T47D (cell line): ENCODE results near the gene RALGAPA2.
A peak's percentile ranks its signal among the peaks of the same experiment; 100 is the strongest.

ENCODE experiments used
- DNase-seq, 2 experiments: peaks; one replicate each; pipeline versions ENCODE4 v3.0.0 to v3.0.0-alpha.2; 2011 to 2012; ENCODE audit warnings: low read depth in 1 of 2, low spot score in 1 of 2
- JUND ChIP-seq: IDR thresholded peaks from 2 replicates; pipeline ENCODE4 v1.6.1; 2012; ENCODE audit warnings: low read depth
- in situ Hi-C: cut with HindIII; loops from 2 replicates; pipeline ENCODE4 v1.10.0; 2016; ENCODE audit warnings: low sequenced_read_pairs, low pct_unique_long_range_greater_than_20kb

The RALGAPA2 gene

DNA sequence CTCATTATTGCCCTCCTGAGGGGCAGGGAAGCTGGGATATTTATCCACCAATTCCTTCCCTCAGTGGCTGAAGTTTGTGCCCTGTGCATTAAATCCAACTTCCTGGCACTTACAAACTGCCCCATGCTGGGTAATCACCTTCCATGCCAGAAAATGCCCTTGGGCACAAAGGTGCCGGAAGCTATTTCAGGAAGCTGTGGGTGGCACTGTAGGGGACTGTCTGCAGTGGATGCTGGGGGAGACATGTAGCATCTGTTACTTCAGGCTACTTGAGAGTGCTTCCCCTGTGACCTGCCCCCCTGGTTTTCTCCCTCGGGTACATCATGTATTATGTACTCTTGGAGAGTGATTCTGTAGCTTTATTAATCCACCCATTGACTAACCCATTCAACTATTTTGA is 24.7 kb upstream of the RALGAPA2 start:
- DNase-seq: no peak
- no peak for TF ChIP-seq JUND
- in situ Hi-C loops: no loop called here

DNA sequence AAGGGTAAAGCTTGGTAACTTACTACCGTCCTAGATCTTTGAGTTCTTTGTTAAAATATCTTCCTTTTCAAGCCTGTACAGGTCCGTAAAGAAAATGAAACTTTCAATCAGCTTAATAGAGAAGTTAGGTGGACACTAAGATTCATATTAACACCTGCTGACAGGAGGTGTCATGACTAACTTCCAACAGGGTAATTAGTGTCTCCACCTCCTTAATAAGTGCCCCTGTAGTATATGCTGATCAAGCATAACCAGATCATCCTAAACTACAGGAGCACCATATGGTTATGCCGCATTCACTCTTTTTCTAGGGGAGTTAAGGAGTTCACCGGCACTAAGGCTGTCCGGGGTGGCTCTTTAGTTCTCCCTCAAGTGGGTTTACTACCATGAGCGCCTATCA is 23.9 kb upstream of the RALGAPA2 start:
- no peak for DNase-seq
- in situ Hi-C loops: no loop called here
- no peak for TF ChIP-seq JUND

DNA sequence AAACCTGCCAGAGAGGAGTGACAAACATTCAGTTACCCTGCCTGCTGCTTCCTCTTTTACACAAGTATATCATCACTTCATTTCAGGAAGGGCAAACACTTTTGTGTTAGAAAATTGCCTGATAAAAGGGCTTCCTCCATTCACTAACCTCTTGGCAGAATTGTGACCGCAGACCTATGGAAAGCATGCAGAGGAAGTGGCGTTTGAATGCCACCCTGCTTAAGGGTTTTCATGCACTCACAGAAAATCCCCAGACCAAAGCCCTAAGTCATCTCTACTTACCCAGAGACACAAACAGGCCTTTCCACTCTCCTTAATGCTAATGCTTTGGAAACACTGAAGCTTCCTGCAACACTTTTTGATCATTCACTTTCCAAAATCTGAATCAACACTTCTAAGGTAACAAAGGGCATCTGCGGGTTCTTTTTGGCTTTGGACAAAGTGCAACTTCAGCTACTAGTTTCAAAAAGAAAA is 22.1 kb upstream of the RALGAPA2 start:
- in situ Hi-C loops: no loop called here
- DNase-seq: no peak

DNA sequence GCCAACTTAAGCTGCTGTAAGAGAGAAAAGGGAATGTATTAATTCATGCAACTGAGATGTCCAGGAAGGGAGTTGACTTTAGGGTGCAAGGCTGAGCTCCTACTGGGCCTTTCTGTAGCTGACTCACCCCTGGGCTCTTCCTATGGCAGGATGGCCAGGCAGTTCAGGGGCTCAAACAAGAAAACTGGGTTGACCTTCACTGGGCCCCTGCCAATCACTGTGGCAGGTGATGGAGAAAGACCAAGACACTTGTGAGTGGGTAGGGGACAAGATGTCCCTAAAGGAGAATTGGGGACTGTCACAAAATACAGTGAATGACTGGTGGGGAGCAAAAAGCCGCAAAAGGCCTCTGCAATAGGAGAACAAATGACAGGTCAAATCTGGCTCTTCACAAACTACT is 21.5 kb upstream of the RALGAPA2 start:
- no peak for TF ChIP-seq JUND
- in situ Hi-C loops: no loop called here
- no peak for DNase-seq

More for the DNA sequence above, 22.1 kb upstream of the RALGAPA2 start:
- TF ChIP-seq JUND: no peak

DNA sequence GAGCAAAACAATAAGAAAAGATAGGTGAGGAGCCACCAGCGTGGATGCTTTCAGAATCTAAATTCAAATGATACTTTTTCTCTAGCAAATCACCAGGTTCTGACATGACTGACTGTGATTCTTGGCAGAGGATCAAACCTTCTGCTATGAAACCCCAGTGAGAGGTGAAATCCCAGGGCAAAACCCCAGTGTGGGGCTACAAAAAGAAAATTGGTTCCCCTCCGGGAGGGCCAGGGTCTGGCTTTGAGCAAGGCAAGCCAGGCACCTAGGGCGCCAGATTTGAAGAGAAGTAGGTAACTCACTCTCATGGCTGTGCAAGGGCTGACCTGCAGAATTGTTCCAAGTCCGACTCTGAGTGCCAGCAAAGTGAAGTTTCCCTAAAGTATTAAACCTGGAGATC is 20.2 kb upstream of the RALGAPA2 start:
- no peak for TF ChIP-seq JUND
- no peak for DNase-seq
- in situ Hi-C loops: no loop called here

DNA sequence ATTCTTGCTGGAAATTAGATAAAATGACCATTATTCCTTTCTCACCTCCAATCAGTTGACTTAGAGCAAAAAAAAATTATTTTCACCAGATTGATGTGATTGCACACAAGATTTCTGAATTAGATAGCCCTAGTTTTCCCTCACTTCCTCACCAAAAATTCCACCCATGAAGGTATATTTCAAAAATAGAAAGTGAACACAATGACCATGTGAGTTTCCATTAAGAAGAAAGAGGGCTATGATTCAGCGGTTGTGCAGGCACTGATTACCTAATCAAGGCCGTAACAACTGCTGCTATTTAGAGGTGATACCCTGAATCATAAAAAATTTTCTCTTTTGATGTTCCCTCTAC is 19.5 kb upstream of the RALGAPA2 start:
- DNase-seq: no peak
- no peak for TF ChIP-seq JUND
- in situ Hi-C loops: no loop called here

DNA sequence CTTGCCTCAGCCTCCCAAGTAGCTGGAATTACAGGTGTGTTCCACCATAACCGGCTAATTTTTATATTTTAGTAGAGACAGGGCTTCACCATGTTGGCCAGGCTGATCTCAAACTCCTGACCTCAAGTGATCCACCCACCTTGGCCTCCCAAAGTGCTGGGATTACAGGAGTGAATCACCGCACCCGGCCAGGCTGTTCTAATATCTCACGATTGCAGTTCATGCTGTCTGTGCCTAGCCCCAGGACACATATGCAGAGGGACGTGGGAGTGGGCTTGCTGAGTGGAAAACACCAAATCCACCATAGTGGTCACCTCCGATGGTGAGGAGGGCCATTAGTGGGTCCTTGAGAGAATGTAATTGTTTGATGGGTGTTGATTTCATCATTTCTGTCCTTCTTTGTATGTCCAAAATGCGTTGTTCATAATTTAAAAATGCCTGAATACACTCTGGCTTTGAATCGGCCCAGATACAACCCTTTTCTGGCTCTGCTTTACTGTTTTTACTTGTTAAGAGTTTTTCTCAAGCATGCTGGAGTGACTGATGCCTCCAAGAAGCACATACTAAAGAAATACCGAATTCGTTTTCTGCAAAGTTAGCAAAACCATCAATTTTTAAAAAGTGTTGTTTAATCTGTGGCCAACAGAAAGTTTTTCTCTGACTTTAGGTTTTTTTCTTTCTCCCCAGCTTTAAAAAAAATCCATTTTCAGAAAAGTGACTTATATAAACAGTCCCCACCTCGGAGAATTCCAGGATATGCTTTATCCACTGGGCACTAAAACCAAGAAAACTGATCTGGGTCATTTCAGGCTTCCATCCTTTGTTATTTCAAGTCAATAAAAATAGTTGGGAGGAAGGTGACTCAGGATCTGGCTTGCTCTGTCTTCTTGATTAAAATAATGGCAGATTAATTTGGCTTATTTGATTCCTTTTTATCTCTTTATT is 18.8 kb upstream of the RALGAPA2 start:
- DNase-seq: no peak
- in situ Hi-C loops: no loop called here
- TF ChIP-seq JUND: no peak

DNA sequence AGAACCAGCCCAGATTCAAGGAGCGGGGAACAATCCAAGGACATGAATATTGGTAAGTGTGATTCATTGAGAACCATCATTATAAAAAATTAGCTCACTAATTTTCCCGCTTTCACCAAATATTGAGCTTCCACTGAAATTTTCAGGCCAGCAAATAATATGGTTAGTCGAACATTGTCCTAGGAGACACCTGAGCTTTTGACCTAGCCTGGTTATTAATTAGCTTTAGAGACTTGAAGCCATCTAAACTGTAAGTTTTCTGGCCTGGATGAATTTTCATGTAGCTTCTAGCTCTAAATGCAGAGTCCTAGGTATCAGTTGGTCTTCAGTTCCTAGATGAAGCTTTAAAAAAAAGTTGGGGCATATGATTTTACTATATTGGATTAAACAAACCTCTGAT is 17.1 kb upstream of the RALGAPA2 start:
- in situ Hi-C loops: no loop called here
- DNase-seq: no peak
- no peak for TF ChIP-seq JUND

DNA sequence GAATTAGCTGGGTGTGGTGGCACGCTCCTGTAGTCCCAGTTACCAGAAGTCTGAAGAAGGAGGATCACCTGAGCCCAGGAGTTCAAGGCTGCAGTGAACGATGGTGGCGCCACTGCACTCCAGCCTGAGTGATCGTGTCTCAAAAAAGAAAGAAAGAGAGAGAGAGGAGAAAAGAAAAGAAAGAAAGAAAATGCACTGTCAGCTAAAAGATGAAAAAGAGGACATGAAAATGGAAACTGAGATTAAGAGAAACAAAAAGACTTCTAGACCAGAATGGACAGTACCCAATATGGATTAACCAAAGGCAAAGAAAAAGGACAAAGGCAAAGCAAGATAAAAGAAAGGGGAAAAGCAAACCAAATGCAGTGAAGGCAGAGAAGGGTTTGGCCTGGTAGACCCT is 9.0 kb upstream of the RALGAPA2 start:
- no peak for DNase-seq
- in situ Hi-C loops: no loop called here
- TF ChIP-seq JUND: no peak

DNA sequence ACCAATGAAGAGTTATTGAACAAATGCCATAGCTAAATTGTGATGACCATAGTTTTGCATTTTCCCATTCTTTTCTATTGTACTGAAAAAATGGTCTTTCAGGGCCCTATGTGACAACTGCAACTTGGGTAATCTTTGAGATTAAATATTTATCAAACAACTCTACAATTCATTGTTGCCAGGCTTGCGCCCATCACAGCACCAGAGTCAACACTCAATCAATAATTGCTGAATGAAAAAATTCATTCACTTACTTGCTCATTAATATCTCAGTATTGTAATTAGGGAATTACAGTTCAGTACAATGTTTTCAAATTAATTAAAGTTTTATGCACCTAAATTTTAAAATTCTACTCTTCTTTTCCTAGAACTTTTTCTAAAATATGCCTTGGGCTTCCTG is 7.7 kb upstream of the RALGAPA2 start:
- no peak for DNase-seq
- TF ChIP-seq JUND: no peak
- in situ Hi-C loops: no loop called here

DNA sequence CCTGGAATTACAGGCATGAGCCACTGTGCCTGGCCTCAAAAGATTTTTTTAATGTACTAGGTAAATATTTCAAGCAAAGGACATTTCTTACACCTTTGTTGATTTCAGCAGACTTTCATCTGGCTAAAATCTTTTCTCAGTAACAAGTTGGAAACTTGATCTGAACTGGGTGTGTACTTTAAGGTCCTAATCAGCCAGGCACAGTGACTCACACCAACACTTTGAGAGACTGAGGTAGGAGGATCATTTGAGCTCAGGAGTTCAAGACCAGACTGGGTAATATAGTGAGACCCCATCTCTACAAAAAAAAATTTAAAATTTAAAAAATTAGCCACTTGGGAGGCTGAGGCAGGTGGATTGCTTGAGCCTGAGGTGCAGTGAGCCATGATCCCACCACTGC is 7.0 kb upstream of the RALGAPA2 start:
- in situ Hi-C loops: no loop called here
- TF ChIP-seq JUND: no peak

DNA sequence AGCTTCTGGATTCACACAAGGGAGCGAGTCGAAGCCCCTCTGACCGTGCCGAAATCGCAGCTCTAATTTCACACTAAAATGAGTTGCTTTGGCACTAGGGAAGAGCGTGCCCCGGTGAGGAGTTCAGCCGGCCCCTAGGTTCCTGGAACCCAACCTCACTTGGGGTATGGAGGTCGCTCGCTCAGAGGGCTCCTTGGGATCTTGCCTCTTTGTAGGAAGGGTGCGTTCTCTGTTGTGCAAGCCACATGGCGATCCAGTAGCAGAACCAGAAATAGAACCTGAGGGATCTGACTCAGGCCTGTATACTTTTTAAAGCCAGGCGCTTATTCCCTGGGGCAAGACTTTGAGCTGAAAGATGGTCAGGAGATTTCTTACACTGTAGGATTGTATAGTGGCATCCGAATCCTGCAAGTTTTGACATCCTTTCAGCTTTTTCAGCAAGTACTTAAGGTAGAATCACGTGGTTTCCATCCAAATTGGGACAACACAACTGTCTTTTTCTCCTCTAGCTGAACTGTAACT is 861 bp upstream of the RALGAPA2 start:
- no peak for TF ChIP-seq JUND
- in situ Hi-C loops: no loop called here
- no peak for DNase-seq

More for the DNA sequence above, 7.0 kb upstream of the RALGAPA2 start:
- DNase-seq: no peak

DNA sequence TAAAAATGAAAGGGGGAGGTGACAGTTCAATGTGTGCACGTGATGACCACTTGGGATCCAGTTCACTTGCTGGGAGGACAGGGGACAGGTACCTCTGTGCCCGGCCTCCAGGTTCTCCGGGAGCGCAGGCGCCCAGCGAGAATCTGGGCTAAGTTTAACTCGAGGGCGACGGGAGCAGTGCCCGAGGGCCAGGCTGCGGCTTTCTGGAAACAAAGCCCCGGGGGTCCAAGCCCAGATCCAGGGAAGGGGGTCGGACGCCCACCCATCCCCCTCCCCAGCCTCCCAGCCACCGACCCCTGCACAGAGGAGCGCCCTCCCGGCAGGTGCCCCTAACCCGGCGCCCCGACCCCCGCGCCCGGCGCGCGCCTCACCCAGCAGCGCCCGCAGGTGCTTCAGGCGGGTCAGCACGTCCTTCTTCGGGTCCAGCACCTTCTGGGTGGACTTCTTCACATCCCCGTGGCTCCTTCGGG is 405 bp downstream of the RALGAPA2 start:
- DNase-seq: peak in 1 of 2 experiments; percentile 33
- in situ Hi-C loops: no loop called here
- no peak for TF ChIP-seq JUND
